BJ (cell line): ENCODE measurements around the gene CHRND. TPM values are rescaled to one million over a fixed set of nuclear protein-coding genes. Genes with fewer than 3 reads are reported as not detected.

Source experiments
- CTCF ChIA-PET: fragments of 350-600 bp; formaldehyde crosslinking; extraction: SDS; loops from one replicate; lab custom pipeline; 2021; ENCODE audit warnings: antibody characterized with exemption, inconsistent platforms; lab: Yijun Ruan, JAX
- POLR2A ChIA-PET: fragments of 300-600 bp; sonication (Branson Sonifier 250); formaldehyde crosslinking; extraction: SDS; loops from one replicate; lab custom pipeline; 2021; ENCODE audit warnings: antibody characterized with exemption; lab: Charles Lee
- DNase-seq: peaks from one replicate; pipeline ENCODE4 v3.0.0-alpha.2; 2011; ENCODE audit warnings: low read depth
- H3K27me3 ChIP-seq: 2 replicates; pipeline ENCODE4 v1.6.0; 2011; ENCODE audit warnings: low read length; ENCODE audit not compliant: control insufficient read depth, insufficient read depth
- H3K36me3 ChIP-seq: 2 replicates; pipeline ENCODE4 v1.5.1; 2011; ENCODE audit warnings: low read length; ENCODE audit not compliant: control insufficient read depth, insufficient read depth
- H3K4me3 ChIP-seq: 2 replicates; pipeline ENCODE4 v1.5.1; 2011; ENCODE audit warnings: low read depth, mild to moderate bottlenecking, control low read depth, low read length
- polyA plus RNA-seq: library from polyadenylated mRNA; depleted of rRNA; stranded (reverse); fragments of >200 nt; gene quantifications from 2 replicates; pipeline ENCODE4 v1.2.3, GENCODE V29; 2011
- TF ChIP-seq, protein P1 (sequence below): IDR thresholded peaks from 2 replicates; pipeline ENCODE4 v1.5.1; 2011; ENCODE audit warnings: low read depth, mild to moderate bottlenecking, control low read depth, inconsistent platforms, low read length, moderate library complexity; ENCODE audit not compliant: insufficient read depth

Gene CHRND
- polyA plus RNA-seq, 1 experiment = not detected

GRCh38 chr2:232497348-232497747 lies 28.6 kb upstream of the CHRND start:
- H3K36me3 ChIP-seq = no peaks in the 10 kb centered on the region
- H3K4me3 ChIP-seq = no peak overlapping the region
- POLR2A ChIA-PET = no interaction called here
- peaks cover 11% of the 10 kb centered on the region for H3K27me3 ChIP-seq
- DNase-seq = no peak
- CTCF ChIA-PET = no interaction called here
- TF ChIP-seq, protein P1, sequence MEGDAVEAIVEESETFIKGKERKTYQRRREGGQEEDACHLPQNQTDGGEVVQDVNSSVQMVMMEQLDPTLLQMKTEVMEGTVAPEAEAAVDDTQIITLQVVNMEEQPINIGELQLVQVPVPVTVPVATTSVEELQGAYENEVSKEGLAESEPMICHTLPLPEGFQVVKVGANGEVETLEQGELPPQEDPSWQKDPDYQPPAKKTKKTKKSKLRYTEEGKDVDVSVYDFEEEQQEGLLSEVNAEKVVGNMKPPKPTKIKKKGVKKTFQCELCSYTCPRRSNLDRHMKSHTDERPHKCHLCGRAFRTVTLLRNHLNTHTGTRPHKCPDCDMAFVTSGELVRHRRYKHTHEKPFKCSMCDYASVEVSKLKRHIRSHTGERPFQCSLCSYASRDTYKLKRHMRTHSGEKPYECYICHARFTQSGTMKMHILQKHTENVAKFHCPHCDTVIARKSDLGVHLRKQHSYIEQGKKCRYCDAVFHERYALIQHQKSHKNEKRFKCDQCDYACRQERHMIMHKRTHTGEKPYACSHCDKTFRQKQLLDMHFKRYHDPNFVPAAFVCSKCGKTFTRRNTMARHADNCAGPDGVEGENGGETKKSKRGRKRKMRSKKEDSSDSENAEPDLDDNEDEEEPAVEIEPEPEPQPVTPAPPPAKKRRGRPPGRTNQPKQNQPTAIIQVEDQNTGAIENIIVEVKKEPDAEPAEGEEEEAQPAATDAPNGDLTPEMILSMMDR = no peak

- H3K36me3 ChIP-seq = no peaks in the 10 kb centered on the region
- TF ChIP-seq, protein P1 = no peak
- CTCF ChIA-PET = no interaction called here
- H3K4me3 ChIP-seq = no peak overlapping the region
- POLR2A ChIA-PET = no interaction called here
- DNase-seq = no peak
- peaks cover 14% of the 10 kb centered on the region for H3K27me3 ChIP-seq
Observed at GRCh38 chr2:232498452-232498851, 27.5 kb upstream of the CHRND start.

DNA sequence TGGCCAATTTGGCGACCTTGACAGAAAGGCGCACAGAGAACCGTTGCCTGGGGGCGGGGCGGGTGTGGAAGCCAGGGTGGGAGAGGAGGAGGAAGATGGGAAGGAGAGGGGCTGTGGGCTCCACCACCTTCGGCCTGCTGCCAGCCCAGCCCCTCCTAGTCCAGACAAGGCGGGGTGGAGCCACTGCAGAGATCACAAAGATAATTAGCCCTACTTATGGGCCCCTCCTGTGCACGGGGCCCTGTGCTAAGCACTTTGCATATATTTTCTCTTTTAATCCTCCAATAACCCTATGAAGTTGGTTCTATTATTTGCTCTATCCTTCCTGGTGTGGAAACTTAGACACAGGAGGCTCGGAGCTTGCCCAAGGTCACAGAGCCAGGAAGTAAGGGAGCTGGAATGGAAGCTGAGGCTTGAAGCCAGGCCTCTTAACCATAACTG lies 24.6 kb upstream of the CHRND start:
- TF ChIP-seq, protein P1 = no peak
- Histone ChIP-seq H3K36me3 (no peaks in the 10 kb centered on the region), H3K27me3 (peaks cover 36% of the 10 kb centered on the region), H3K4me3 (no peak overlapping the region)
- DNase-seq = no peak
- ChIA-PET CTCF (interaction anchor here (0.6 to 0.8 kb wide), 2 partner anchors 14 to 611 kb away, joined by 3 read pairs; no protein-coding TSS in a partner anchor), POLR2A (no interaction called here)

DNA sequence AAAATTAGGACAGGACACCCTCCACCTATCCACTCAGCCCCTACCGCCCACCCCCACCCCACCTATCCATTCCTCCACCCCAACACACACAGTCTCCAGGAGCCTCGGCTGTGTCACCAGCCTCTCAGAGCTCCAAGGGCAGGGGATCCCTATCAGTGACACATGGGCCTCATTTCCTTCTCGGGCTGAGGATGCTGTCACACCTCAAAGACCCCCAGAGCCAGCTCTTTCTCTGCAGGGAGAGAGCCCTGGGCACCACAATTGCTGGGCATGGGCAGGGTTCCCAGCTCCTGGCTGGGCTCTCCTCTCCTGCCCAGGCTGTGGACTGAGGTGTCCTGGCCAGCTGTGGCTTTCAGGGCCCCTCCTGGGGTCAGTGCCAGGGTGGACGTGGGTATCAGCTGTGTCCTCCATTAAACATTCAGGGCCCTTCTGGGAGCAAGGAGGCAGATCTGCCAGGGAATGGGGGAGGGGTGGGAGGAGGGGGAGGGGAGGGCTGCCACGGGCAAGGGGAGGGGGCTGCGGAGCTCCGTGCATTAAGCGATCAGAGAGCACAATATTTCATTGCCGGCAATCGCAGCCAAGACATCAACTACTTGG lies 24.1 kb upstream of the CHRND start:
- Histone ChIP-seq H3K27me3 (peaks cover 36% of the 10 kb centered on the region), H3K4me3 (no peak overlapping the region), H3K36me3 (no peaks in the 10 kb centered on the region)
- DNase-seq = no peak
- POLR2A ChIA-PET = no interaction called here
- CTCF ChIA-PET = interaction anchor here (0.6 to 0.8 kb wide), 2 partner anchors 14 to 611 kb away, joined by 3 read pairs; no protein-coding TSS in a partner anchor
- TF ChIP-seq, protein P1 = no peak

- ChIA-PET CTCF (no interaction called here), POLR2A (no interaction called here)
- no peaks in the 10 kb centered on the region for H3K36me3 ChIP-seq
- peaks cover 39% of the 10 kb centered on the region for H3K27me3 ChIP-seq
- TF ChIP-seq, protein P1 = no peak
- no peak overlapping the region for H3K4me3 ChIP-seq
- no peak for DNase-seq
Observed at GRCh38 chr2:232502511-232502910, 23.4 kb upstream of the CHRND start.
